GM18517 (cell line): ENCODE data around the gene ASB6.
"Not testable (repeated sequence)": the region's sequence is repeated elsewhere in the genome, so short reads cannot be mapped to it uniquely, and the experiment has no call there.

Experiments used
- ATAC-seq: cut with Tn5 transposase; IDR thresholded peaks from one replicate; pipeline ENCODE4 v1.9.1; 2021; ENCODE audit warnings: mild to moderate bottlenecking, moderate library complexity; ENCODE audit not compliant: unreplicated experiment

Gene ASB6

GRCh38 chr9:129609486-129610212 is 32.3 kb downstream of the ASB6 start:
- ATAC-seq: no peak

GRCh38 chr9:129608561-129609481 is 33.1 kb downstream of the ASB6 start:
- ATAC-seq: no peak

GRCh38 chr9:129607027-129607387 is 34.9 kb downstream of the ASB6 start:
- ATAC-seq: no peak

- no peak for ATAC-seq
These were observed 35.6 kb downstream of the ASB6 start for GRCh38 chr9:129606161-129607026.

- ATAC-seq: no peak
These were observed 37.2 kb downstream of the ASB6 start for GRCh38 chr9:129604766-129605163.

GRCh38 chr9:129604056-129604765 is 37.7 kb downstream of the ASB6 start:
- no peak for ATAC-seq

GRCh38 chr9:129602598-129603415 is 39.1 kb downstream of the ASB6 start:
- ATAC-seq: no peak

GRCh38 chr9:129601082-129601674 is 40.8 kb downstream of the ASB6 start:
- ATAC-seq: no peak

GRCh38 chr9:129598089-129598596 is 43.8 kb downstream of the ASB6 start:
- ATAC-seq: no peak

- no peak for ATAC-seq
These were observed 44.4 kb downstream of the ASB6 start for GRCh38 chr9:129597355-129598088.

GRCh38 chr9:129596541-129597331 is 45.2 kb downstream of the ASB6 start:
- no peak for ATAC-seq

GRCh38 chr9:129595903-129596540 is 45.9 kb downstream of the ASB6 start:
- ATAC-seq: no peak

GRCh38 chr9:129595311-129595741 is 46.6 kb downstream of the ASB6 start:
- ATAC-seq: no peak

GRCh38 chr9:129594632-129595031 is 47.3 kb downstream of the ASB6 start:
- ATAC-seq: no peak

- not testable (repeated sequence) for ATAC-seq
These were observed 49.2 kb downstream of the ASB6 start for GRCh38 chr9:129592790-129593189.

GRCh38 chr9:129591916-129592315 is 50.0 kb downstream of the ASB6 start:
- no peak for ATAC-seq

- no peak for ATAC-seq
These were observed 51.5 kb downstream of the ASB6 start for GRCh38 chr9:129590466-129590865.
